Measurements from ENCODE around the gene RFT1. TPM values are rescaled to one million over a fixed set of nuclear protein-coding genes. Genes with fewer than 3 reads are reported as not detected.

The RFT1 gene
- total RNA-seq, 2 donors from 2014 or later = 29.3 to 35.2 TPM

GRCh38 chr3:53162672-53163443 is 32.6 kb upstream of the RFT1 start:
- H3K36me3 ChIP-seq (ENCODE audit: control insufficient read depth, insufficient read depth, low read length) = no peaks in the 10 kb centered on the region
- no peaks in the 10 kb centered on the region for H3K27me3 Mint-ChIP-seq (ENCODE audit: insufficient read depth)
- H3K27ac Mint-ChIP-seq = peak overlapping the region; percentile 2
- TF ChIP-seq, protein P1, sequence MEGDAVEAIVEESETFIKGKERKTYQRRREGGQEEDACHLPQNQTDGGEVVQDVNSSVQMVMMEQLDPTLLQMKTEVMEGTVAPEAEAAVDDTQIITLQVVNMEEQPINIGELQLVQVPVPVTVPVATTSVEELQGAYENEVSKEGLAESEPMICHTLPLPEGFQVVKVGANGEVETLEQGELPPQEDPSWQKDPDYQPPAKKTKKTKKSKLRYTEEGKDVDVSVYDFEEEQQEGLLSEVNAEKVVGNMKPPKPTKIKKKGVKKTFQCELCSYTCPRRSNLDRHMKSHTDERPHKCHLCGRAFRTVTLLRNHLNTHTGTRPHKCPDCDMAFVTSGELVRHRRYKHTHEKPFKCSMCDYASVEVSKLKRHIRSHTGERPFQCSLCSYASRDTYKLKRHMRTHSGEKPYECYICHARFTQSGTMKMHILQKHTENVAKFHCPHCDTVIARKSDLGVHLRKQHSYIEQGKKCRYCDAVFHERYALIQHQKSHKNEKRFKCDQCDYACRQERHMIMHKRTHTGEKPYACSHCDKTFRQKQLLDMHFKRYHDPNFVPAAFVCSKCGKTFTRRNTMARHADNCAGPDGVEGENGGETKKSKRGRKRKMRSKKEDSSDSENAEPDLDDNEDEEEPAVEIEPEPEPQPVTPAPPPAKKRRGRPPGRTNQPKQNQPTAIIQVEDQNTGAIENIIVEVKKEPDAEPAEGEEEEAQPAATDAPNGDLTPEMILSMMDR (conservative IDR thresholded peaks at IDR 0.05) = no peak
- peaks cover 12% of the 10 kb centered on the region for H3K4me1 ChIP-seq (ENCODE audit: control insufficient read depth, insufficient read depth, low read length)
- H3K36me3 Mint-ChIP-seq (ENCODE audit: low read depth) = no peaks in the 10 kb centered on the region
- H3K4me1 Mint-ChIP-seq = peaks cover 31% of the 10 kb centered on the region
- no peak overlapping the region for H3K9ac ChIP-seq (ENCODE audit: extremely low read depth, low read length, poor library complexity, severe bottlenecking)
- H3K4me3 Mint-ChIP-seq = peak overlapping the region; percentile 82
- 83 to 97% methylated on average over 6 to 12 of the region's 12 CpGs for WGBS, 2 experiments (ENCODE audit: insufficient coverage in 1 of 2, insufficient read length in 1 of 2)
- no peaks in the 10 kb centered on the region for H3K9me3 ChIP-seq (ENCODE audit: control insufficient read depth, low read length)
- peak; percentile 63 for DNase-seq
- H3K27me3 ChIP-seq (ENCODE audit: control insufficient read depth, insufficient read depth, low read length, poor library complexity, severe bottlenecking) = peaks cover 5% of the 10 kb centered on the region
- H3K9me3 Mint-ChIP-seq = no peaks in the 10 kb centered on the region
- peak overlapping the region; percentile 70 for H3K4me3 ChIP-seq (ENCODE audit: low read length)
- H3K27ac ChIP-seq (ENCODE audit: low read depth, low read length) = no peak overlapping the region

- Mint-ChIP-seq H3K36me3 (ENCODE audit: low read depth) (no peaks in the 10 kb centered on the region), H3K27me3 (ENCODE audit: insufficient read depth) (peaks cover 6% of the 10 kb centered on the region), H3K27ac (peak overlapping the region; percentile 2), H3K4me3 (peak overlapping the region; percentile 82), H3K9me3 (no peaks in the 10 kb centered on the region), H3K4me1 (peaks cover 35% of the 10 kb centered on the region)
- H3K9me3 ChIP-seq (ENCODE audit: control insufficient read depth, low read length) = no peaks in the 10 kb centered on the region
- peaks cover 5% of the 10 kb centered on the region for H3K27me3 ChIP-seq (ENCODE audit: control insufficient read depth, insufficient read depth, low read length, poor library complexity, severe bottlenecking)
- H3K27ac ChIP-seq (ENCODE audit: low read depth, low read length) = no peak overlapping the region
- WGBS, 2 experiments (ENCODE audit: insufficient coverage in 1 of 2, insufficient read length in 1 of 2) = 9 to 10% methylated on average over 10 to 40 of the region's 49 CpGs
- peak overlapping the region; percentile 80 for H3K4me3 ChIP-seq (ENCODE audit: low read length)
- peak; percentile 80 for DNase-seq
- peaks cover 12% of the 10 kb centered on the region for H3K4me1 ChIP-seq (ENCODE audit: control insufficient read depth, insufficient read depth, low read length)
- TF ChIP-seq, protein P1 (conservative IDR thresholded peaks at IDR 0.05) = no peak
- H3K9ac ChIP-seq (ENCODE audit: extremely low read depth, low read length, poor library complexity, severe bottlenecking) = no peak overlapping the region
- no peaks in the 10 kb centered on the region for H3K36me3 ChIP-seq (ENCODE audit: control insufficient read depth, insufficient read depth, low read length)
Observed at GRCh38 chr3:53161820-53162671, 31.8 kb upstream of the RFT1 start.

DNA sequence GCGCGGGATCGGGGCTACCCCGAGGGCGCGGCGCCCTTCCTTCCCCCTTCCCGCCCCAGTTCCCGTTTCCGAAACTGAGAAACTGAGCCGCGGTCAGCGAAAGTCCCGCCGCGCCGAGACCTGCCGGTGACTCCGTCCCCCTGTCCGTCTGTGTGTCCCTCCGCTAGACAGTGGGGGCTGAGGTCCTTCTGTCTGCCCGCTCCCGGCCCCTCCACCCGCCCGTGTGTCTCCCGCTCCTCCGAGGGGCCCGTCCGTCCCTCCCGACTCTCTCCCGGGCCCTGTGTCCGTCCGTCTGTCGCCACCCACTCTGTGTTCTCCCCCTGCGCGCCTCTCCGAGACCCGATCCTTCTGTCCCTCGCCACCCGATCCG is 31.2 kb upstream of the RFT1 start:
- 0% methylated on average over 19 to 40 of the region's 41 CpGs for WGBS, 2 experiments (ENCODE audit: insufficient coverage in 1 of 2, insufficient read length in 1 of 2)

More for the DNA sequence above, 31.2 kb upstream of the RFT1 start:
- H3K36me3 ChIP-seq (ENCODE audit: control insufficient read depth, insufficient read depth, low read length) = no peaks in the 10 kb centered on the region
- Mint-ChIP-seq H3K9me3 (no peaks in the 10 kb centered on the region), H3K27me3 (ENCODE audit: insufficient read depth) (peaks cover 10% of the 10 kb centered on the region), H3K36me3 (ENCODE audit: low read depth) (no peaks in the 10 kb centered on the region), H3K4me1 (peaks cover 40% of the 10 kb centered on the region), H3K27ac (peak overlapping the region; percentile 26), H3K4me3 (peak overlapping the region; percentile 82)
- no peaks in the 10 kb centered on the region for H3K9me3 ChIP-seq (ENCODE audit: control insufficient read depth, low read length)
- H3K4me1 ChIP-seq (ENCODE audit: control insufficient read depth, insufficient read depth, low read length) = peaks cover 12% of the 10 kb centered on the region
- H3K27ac ChIP-seq (ENCODE audit: low read depth, low read length) = no peak overlapping the region
- H3K4me3 ChIP-seq (ENCODE audit: low read length) = peak overlapping the region; percentile 80
- TF ChIP-seq, protein P1 (conservative IDR thresholded peaks at IDR 0.05) = no peak
- H3K9ac ChIP-seq (ENCODE audit: extremely low read depth, low read length, poor library complexity, severe bottlenecking) = peak overlapping the region; percentile 30
- H3K27me3 ChIP-seq (ENCODE audit: control insufficient read depth, insufficient read depth, low read length, poor library complexity, severe bottlenecking) = peaks cover 5% of the 10 kb centered on the region
- DNase-seq = no peak
